Stimulated activated naive B cell treated with anti-CD40 and anti-IgM and Interleukin-4, amounts not matched to agents 10 μg/mL and 1 μg/mL and 100 μg/mL, for 72 hours (primary cell): Measurements from ENCODE around the gene CELF3.

ENCODE experiments used
- ATAC-seq, 2 donors: fragments of 150-1000 bp; cut with Tn5 transposase; replicated peaks; 2 replicates each; pipeline ENCODE4 v1.10.0; 2021; ENCODE audit warnings: moderate library complexity in 1 of 2
- DNase-seq: peaks from one replicate; pipeline ENCODE4 v3.0.0; 2021
- H3K27ac Mint-ChIP-seq: one replicate; pipeline ENCODE4 v1.8.0; 2022; ENCODE audit warnings: mild to moderate bottlenecking, mixed read lengths
- H3K27me3 Mint-ChIP-seq, 2 donors: one replicate each; pipeline ENCODE4 v1.8.0; 2022; ENCODE audit warnings: mixed read lengths in 2 of 2
- H3K36me3 Mint-ChIP-seq, 2 donors: one replicate each; pipeline ENCODE4 v1.8.0; 2022; ENCODE audit warnings: mixed read lengths in 2 of 2, mild to moderate bottlenecking in 1 of 2
- H3K4me1 Mint-ChIP-seq, 2 donors: one replicate each; pipeline ENCODE4 v1.8.0; 2022; ENCODE audit warnings: mixed read lengths in 2 of 2, mild to moderate bottlenecking in 1 of 2
- H3K4me3 Mint-ChIP-seq, 2 donors: one replicate each; pipeline ENCODE4 v1.8.0; 2022; ENCODE audit warnings: mild to moderate bottlenecking in 2 of 2, mixed read lengths in 2 of 2, moderate library complexity in 1 of 2
- H3K9me3 Mint-ChIP-seq, 2 donors: one replicate each; pipeline ENCODE4 v1.8.0; 2022; ENCODE audit warnings: mixed read lengths in 2 of 2, mild to moderate bottlenecking in 1 of 2

The CELF3 gene

GRCh38 chr1:151713874-151714273 is 2.7 kb downstream of the CELF3 start:
- no peaks in the 10 kb centered on the region for H3K9me3 Mint-ChIP-seq
- no peaks in the 10 kb centered on the region for H3K36me3 Mint-ChIP-seq
- no peak overlapping the region for H3K27ac Mint-ChIP-seq
- H3K27me3 Mint-ChIP-seq, result peaks cover 64 to 69% of the 10 kb centered on the region in 2 donors
- DNase-seq, result no peak
- no peak for ATAC-seq
- H3K4me1 Mint-ChIP-seq, result peaks cover 13 to 15% of the 10 kb centered on the region in 2 donors
- no peak overlapping the region for H3K4me3 Mint-ChIP-seq

- ATAC-seq (no peak), DNase-seq (no peak)
- Mint-ChIP-seq H3K9me3 (no peaks in the 10 kb centered on the region), H3K36me3 (no peaks in the 10 kb centered on the region), H3K4me3 (no peak overlapping the region), H3K27me3 (peaks cover 59 to 61% of the 10 kb centered on the region in 2 donors), H3K4me1 (peaks cover 10 to 15% of the 10 kb centered on the region in 2 donors), H3K27ac (no peak overlapping the region)
Measured at GRCh38 chr1:151713044-151713443, 3.6 kb downstream of the CELF3 start.

GRCh38 chr1:151711951-151712350 is 4.7 kb downstream of the CELF3 start:
- Mint-ChIP-seq H3K4me3 (no peak overlapping the region), H3K9me3 (no peaks in the 10 kb centered on the region)

GRCh38 chr1:151711044-151711800 is 5.4 kb downstream of the CELF3 start:
- Mint-ChIP-seq H3K9me3 (no peaks in the 10 kb centered on the region), H3K27me3 (peaks cover 50 to 52% of the 10 kb centered on the region in 2 donors), H3K4me1 (peaks cover 0 to 5% of the 10 kb centered on the region in 2 donors), H3K27ac (no peak overlapping the region), H3K4me3 (no peak overlapping the region), H3K36me3 (no peaks in the 10 kb centered on the region)
- no peak for DNase-seq
- ATAC-seq, result no peak

More at GRCh38 chr1:151711951-151712350, 4.7 kb downstream of the CELF3 start:
- Mint-ChIP-seq H3K27ac (no peak overlapping the region), H3K4me1 (peaks cover 4 to 6% of the 10 kb centered on the region in 2 donors), H3K27me3 (peaks cover 50% of the 10 kb centered on the region in 2 donors), H3K36me3 (no peaks in the 10 kb centered on the region)
- ATAC-seq (no peak), DNase-seq (no peak)

GRCh38 chr1:151710187-151710840 is 6.3 kb downstream of the CELF3 start:
- H3K4me3 Mint-ChIP-seq, result no peak overlapping the region
- DNase-seq, result no peak

GRCh38 chr1:151708891-151709290 is 7.7 kb downstream of the CELF3 start:
- Mint-ChIP-seq H3K4me3 (no peak overlapping the region), H3K36me3 (no peaks in the 10 kb centered on the region), H3K9me3 (no peaks in the 10 kb centered on the region), H3K27me3 (peaks cover 27 to 29% of the 10 kb centered on the region in 2 donors), H3K27ac (no peak overlapping the region), H3K4me1 (peaks cover 3 to 5% of the 10 kb centered on the region in 2 donors)
- no peak for DNase-seq
- no peak for ATAC-seq

More at GRCh38 chr1:151710187-151710840, 6.3 kb downstream of the CELF3 start:
- Mint-ChIP-seq H3K27ac (no peak overlapping the region), H3K9me3 (no peaks in the 10 kb centered on the region), H3K36me3 (no peaks in the 10 kb centered on the region), H3K27me3 (peaks cover 41 to 43% of the 10 kb centered on the region in 2 donors), H3K4me1 (peaks cover 0 to 3% of the 10 kb centered on the region in 2 donors)
- ATAC-seq, result no peak

GRCh38 chr1:151707541-151708065 is 9.0 kb downstream of the CELF3 start:
- no peak for ATAC-seq
- Mint-ChIP-seq H3K4me3 (no peak overlapping the region), H3K27me3 (peaks cover 17 to 23% of the 10 kb centered on the region in 2 donors), H3K9me3 (no peaks in the 10 kb centered on the region), H3K36me3 (peaks cover 0 to 2% of the 10 kb centered on the region in 2 donors), H3K27ac (no peak overlapping the region), H3K4me1 (peaks cover 7 to 16% of the 10 kb centered on the region in 2 donors)
- no peak for DNase-seq

- no peak overlapping the region for H3K27ac Mint-ChIP-seq
Measured at GRCh38 chr1:151706464-151707415, 9.9 kb downstream of the CELF3 start.

GRCh38 chr1:151705753-151706463 is 10.7 kb downstream of the CELF3 start:
- peaks cover 7 to 20% of the 10 kb centered on the region in 2 donors for H3K4me1 Mint-ChIP-seq
- ATAC-seq (no peak), DNase-seq (no peak)
- H3K27ac Mint-ChIP-seq, result peak overlapping the region; percentile 9
- H3K36me3 Mint-ChIP-seq, result peaks cover 2 to 8% of the 10 kb centered on the region in 2 donors
- H3K9me3 Mint-ChIP-seq, result no peaks in the 10 kb centered on the region
- no peak overlapping the region for H3K4me3 Mint-ChIP-seq
- H3K27me3 Mint-ChIP-seq, result peaks cover 11% of the 10 kb centered on the region in 2 donors

More at GRCh38 chr1:151706464-151707415, 9.9 kb downstream of the CELF3 start:
- no peaks in the 10 kb centered on the region for H3K9me3 Mint-ChIP-seq
- H3K27me3 Mint-ChIP-seq, result peaks cover 11 to 16% of the 10 kb centered on the region in 2 donors
- DNase-seq (no peak), ATAC-seq (no peak)
- H3K36me3 Mint-ChIP-seq, result peaks cover 0 to 3% of the 10 kb centered on the region in 2 donors
- H3K4me1 Mint-ChIP-seq, result peaks cover 7 to 17% of the 10 kb centered on the region in 2 donors
- no peak overlapping the region for H3K4me3 Mint-ChIP-seq

GRCh38 chr1:151705146-151705545 is 11.5 kb downstream of the CELF3 start:
- ATAC-seq, result no peak
- DNase-seq, result no peak
- Mint-ChIP-seq H3K27ac (no peak overlapping the region), H3K36me3 (peaks cover 8 to 12% of the 10 kb centered on the region in 2 donors), H3K4me1 (peaks cover 8 to 27% of the 10 kb centered on the region in 2 donors), H3K27me3 (peaks cover 11% of the 10 kb centered on the region in 2 donors), H3K9me3 (no peaks in the 10 kb centered on the region), H3K4me3 (no peak overlapping the region)

- Mint-ChIP-seq H3K27me3 (peaks cover 11% of the 10 kb centered on the region in 2 donors), H3K4me1 (peaks cover 10 to 30% of the 10 kb centered on the region in 2 donors), H3K36me3 (peaks cover 13 to 17% of the 10 kb centered on the region in 2 donors), H3K4me3 (no peak overlapping the region), H3K9me3 (no peaks in the 10 kb centered on the region), H3K27ac (no peak overlapping the region)
- DNase-seq (no peak), ATAC-seq (no peak)
Measured at GRCh38 chr1:151704246-151704645, 12.4 kb downstream of the CELF3 start.

GRCh38 chr1:151703813-151704212 is 12.8 kb downstream of the CELF3 start:
- Mint-ChIP-seq H3K4me3 (no peak overlapping the region), H3K4me1 (peaks cover 10 to 30% of the 10 kb centered on the region in 2 donors), H3K9me3 (no peaks in the 10 kb centered on the region), H3K36me3 (peaks cover 13 to 17% of the 10 kb centered on the region in 2 donors), H3K27me3 (peaks cover 11% of the 10 kb centered on the region in 2 donors), H3K27ac (no peak overlapping the region)
- no peak for ATAC-seq
- no peak for DNase-seq

GRCh38 chr1:151702936-151703335 is 13.7 kb downstream of the CELF3 start:
- Mint-ChIP-seq H3K9me3 (no peaks in the 10 kb centered on the region), H3K36me3 (peaks cover 17 to 18% of the 10 kb centered on the region in 2 donors), H3K4me1 (peaks cover 10 to 30% of the 10 kb centered on the region in 2 donors), H3K27me3 (peaks cover 7 to 11% of the 10 kb centered on the region in 2 donors), H3K4me3 (no peak overlapping the region), H3K27ac (peak overlapping the region; percentile 37)
- no peak for DNase-seq
- ATAC-seq, result no peak
